ES-I3 (cell line): ENCODE measurements around the gene LYPD6B.

Source experiments
- H3K36me3 ChIP-seq: 2 replicates; pipeline ENCODE4 v1.6.1; 2013; ENCODE audit warnings: mild to moderate bottlenecking, low read length, control low read depth, moderate library complexity; ENCODE audit not compliant: insufficient read depth
- H3K4me1 ChIP-seq: 2 replicates; pipeline ENCODE4 v1.6.1; 2013; ENCODE audit warnings: mild to moderate bottlenecking, control low read depth, low read length; ENCODE audit not compliant: insufficient read depth
- H3K9ac ChIP-seq: 2 replicates; pipeline ENCODE4 v1.6.1; 2013; ENCODE audit warnings: low read depth, mild to moderate bottlenecking, low read length, moderate library complexity
- H3K9me3 ChIP-seq: 2 replicates; pipeline ENCODE4 v1.6.1; 2013; ENCODE audit warnings: mild to moderate bottlenecking, low read length, moderate library complexity; ENCODE audit not compliant: control insufficient read depth, insufficient read depth

LYPD6B gene

GRCh38 chr2:149200109-149200520 lies 161.6 kb downstream of the LYPD6B start:
- Histone ChIP-seq H3K9me3 (no peaks in the 10 kb centered on the region), H3K4me1 (no peaks in the 10 kb centered on the region), H3K36me3 (no peaks in the 10 kb centered on the region), H3K9ac (no peak overlapping the region)

- Histone ChIP-seq H3K9ac (no peak overlapping the region), H3K9me3 (no peaks in the 10 kb centered on the region), H3K4me1 (no peaks in the 10 kb centered on the region), H3K36me3 (no peaks in the 10 kb centered on the region)
Observed at GRCh38 chr2:149204686-149205085, 166.2 kb downstream of the LYPD6B start.

- no peaks in the 10 kb centered on the region for H3K36me3 ChIP-seq
- no peak overlapping the region for H3K9ac ChIP-seq
- H3K9me3 ChIP-seq = no peaks in the 10 kb centered on the region
- H3K4me1 ChIP-seq = no peaks in the 10 kb centered on the region
Observed at GRCh38 chr2:149205143-149205542, 166.6 kb downstream of the LYPD6B start.

GRCh38 chr2:149213764-149214493 lies 175.4 kb downstream of the LYPD6B start:
- Histone ChIP-seq H3K9ac (no peak overlapping the region), H3K4me1 (no peaks in the 10 kb centered on the region), H3K9me3 (no peaks in the 10 kb centered on the region), H3K36me3 (no peaks in the 10 kb centered on the region)

GRCh38 chr2:149218497-149218896 lies 180.0 kb downstream of the LYPD6B start:
- Histone ChIP-seq H3K36me3 (no peaks in the 10 kb centered on the region), H3K4me1 (no peaks in the 10 kb centered on the region), H3K9ac (no peak overlapping the region), H3K9me3 (no peaks in the 10 kb centered on the region)

GRCh38 chr2:149219856-149220255 lies 181.4 kb downstream of the LYPD6B start:
- H3K9ac ChIP-seq = no peak overlapping the region
- no peaks in the 10 kb centered on the region for H3K4me1 ChIP-seq
- no peaks in the 10 kb centered on the region for H3K36me3 ChIP-seq
- no peaks in the 10 kb centered on the region for H3K9me3 ChIP-seq

GRCh38 chr2:149221002-149221401 lies 182.5 kb downstream of the LYPD6B start:
- no peak overlapping the region for H3K9ac ChIP-seq
- H3K9me3 ChIP-seq = no peaks in the 10 kb centered on the region
- no peaks in the 10 kb centered on the region for H3K4me1 ChIP-seq
- H3K36me3 ChIP-seq = no peaks in the 10 kb centered on the region

GRCh38 chr2:149221898-149222297 lies 183.4 kb downstream of the LYPD6B start:
- Histone ChIP-seq H3K9ac (no peak overlapping the region), H3K36me3 (no peaks in the 10 kb centered on the region), H3K9me3 (no peaks in the 10 kb centered on the region), H3K4me1 (no peaks in the 10 kb centered on the region)

GRCh38 chr2:149223472-149224095 lies 185.1 kb downstream of the LYPD6B start:
- Histone ChIP-seq H3K9me3 (no peaks in the 10 kb centered on the region), H3K4me1 (no peaks in the 10 kb centered on the region), H3K9ac (no peak overlapping the region), H3K36me3 (no peaks in the 10 kb centered on the region)

GRCh38 chr2:149224543-149224942 lies 186.0 kb downstream of the LYPD6B start:
- no peaks in the 10 kb centered on the region for H3K9me3 ChIP-seq
- H3K36me3 ChIP-seq = no peaks in the 10 kb centered on the region
- no peaks in the 10 kb centered on the region for H3K4me1 ChIP-seq
- H3K9ac ChIP-seq = no peak overlapping the region

GRCh38 chr2:149225446-149225845 lies 186.9 kb downstream of the LYPD6B start:
- Histone ChIP-seq H3K36me3 (no peaks in the 10 kb centered on the region), H3K4me1 (no peaks in the 10 kb centered on the region), H3K9me3 (no peaks in the 10 kb centered on the region), H3K9ac (no peak overlapping the region)

GRCh38 chr2:149226790-149227189 lies 188.3 kb downstream of the LYPD6B start:
- H3K4me1 ChIP-seq = no peaks in the 10 kb centered on the region
- H3K9me3 ChIP-seq = no peaks in the 10 kb centered on the region
- no peaks in the 10 kb centered on the region for H3K36me3 ChIP-seq
- H3K9ac ChIP-seq = no peak overlapping the region

- H3K36me3 ChIP-seq = no peaks in the 10 kb centered on the region; the same call in 1 of the 2 replicates
- no peaks in the 10 kb centered on the region for H3K9me3 ChIP-seq
- no peak overlapping the region for H3K9ac ChIP-seq
- H3K4me1 ChIP-seq = no peaks in the 10 kb centered on the region
Observed at GRCh38 chr2:149235816-149236375, 197.4 kb downstream of the LYPD6B start.

GRCh38 chr2:149236410-149236809 lies 197.9 kb downstream of the LYPD6B start:
- Histone ChIP-seq H3K9ac (no peak overlapping the region), H3K4me1 (no peaks in the 10 kb centered on the region), H3K36me3 (no peaks in the 10 kb centered on the region; the same call in 1 of the 2 replicates), H3K9me3 (no peaks in the 10 kb centered on the region)

GRCh38 chr2:149246186-149246585 lies 207.7 kb downstream of the LYPD6B start:
- Histone ChIP-seq H3K4me1 (no peaks in the 10 kb centered on the region), H3K36me3 (no peaks in the 10 kb centered on the region), H3K9me3 (no peaks in the 10 kb centered on the region), H3K9ac (no peak overlapping the region)
